Suprapubic skin (tissue), 4 donors: ENCODE results near the gene GRWD1. TPM values are rescaled to one million over a fixed set of nuclear protein-coding genes. Genes with fewer than 3 reads are reported as not detected.

Source experiments
- DNase-seq, 2 donors: peaks; one replicate each; pipeline ENCODE4 v3.0.0-alpha.2; 2019; ENCODE audit warnings: low spot score in 2 of 2
- H3K27ac ChIP-seq: fragments of 200-600 bp; sonication (generic); one replicate; pipeline ENCODE4 v1.5.1; 2019
- H3K27me3 ChIP-seq: fragments of 200-600 bp; sonication (generic); one replicate; pipeline ENCODE4 v1.5.1; 2019
- H3K36me3 ChIP-seq: fragments of 200-600 bp; sonication (generic); one replicate; pipeline ENCODE4 v1.5.1; 2019
- H3K4me1 ChIP-seq: fragments of 200-600 bp; sonication (generic); one replicate; pipeline ENCODE4 v1.5.1; 2019
- H3K4me3 ChIP-seq: fragments of 200-600 bp; sonication (generic); one replicate; pipeline ENCODE4 v1.5.1; 2019; ENCODE audit warnings: mild to moderate bottlenecking
- H3K9me3 ChIP-seq: fragments of 200-600 bp; sonication (generic); one replicate; pipeline ENCODE4 v1.5.1; 2019
- EP300 ChIP-seq: sonication (generic); formaldehyde crosslinking; IDR thresholded peaks from one replicate; pipeline ENCODE4 v1.6.1; 2017; ENCODE audit warnings: antibody characterized with exemption
- POLR2A ChIP-seq, 2 donors: fragments of 450-650 bp; IDR thresholded peaks; one replicate each; pipeline ENCODE4 v1.6.1; 2017; ENCODE audit warnings: antibody characterized with exemption in 2 of 2, mild to moderate bottlenecking in 2 of 2, moderate library complexity in 2 of 2
- POLR2AphosphoS5 ChIP-seq, 3 donors: sonication (generic); formaldehyde crosslinking; IDR thresholded peaks; one replicate each; pipeline ENCODE4 v1.6.1; 2017; ENCODE audit warnings: antibody characterized with exemption in 3 of 3
- WGBS: methylation state at CpG from one replicate; pipeline ENCODE4 v1.1.5; 2018; 5-methylcytosine and 5-hydroxymethylcytosine counted together
- total RNA-seq, 4 donors: library from RNA; depleted of rRNA; stranded (reverse); fragments of >200 nt; gene quantifications; one replicate each; pipeline ENCODE4 v1.1.0, GENCODE V29; 2016
- TF ChIP-seq, protein P1 (sequence below), 2 donors: fragments of 200-600 bp in 1 of 2; fragments of 450-650 bp in 1 of 2; sonication (generic) in 1 of 2; IDR thresholded peaks; one replicate each; pipeline ENCODE4 v1.5.1; 2016 to 2019; ENCODE audit warnings: antibody characterized with exemption in 2 of 2, mild to moderate bottlenecking in 1 of 2, moderate library complexity in 1 of 2

Gene GRWD1
- total RNA-seq, 4 donors from 2014 or later: 24.5 to 53.4 (median 40.1) TPM

GRCh38 chr19:48443256-48443655 is 2.5 kb upstream of the GRWD1 start:
- peak overlapping the region; percentile 92 for H3K4me3 ChIP-seq
- DNase-seq: no peak
- TF ChIP-seq EP300 (no peak), POLR2AphosphoS5 (IDR thresholded peaks at IDR 0.05) (no peak), POLR2A (IDR thresholded peaks at IDR 0.05) (no peak)
- TF ChIP-seq, protein P1, sequence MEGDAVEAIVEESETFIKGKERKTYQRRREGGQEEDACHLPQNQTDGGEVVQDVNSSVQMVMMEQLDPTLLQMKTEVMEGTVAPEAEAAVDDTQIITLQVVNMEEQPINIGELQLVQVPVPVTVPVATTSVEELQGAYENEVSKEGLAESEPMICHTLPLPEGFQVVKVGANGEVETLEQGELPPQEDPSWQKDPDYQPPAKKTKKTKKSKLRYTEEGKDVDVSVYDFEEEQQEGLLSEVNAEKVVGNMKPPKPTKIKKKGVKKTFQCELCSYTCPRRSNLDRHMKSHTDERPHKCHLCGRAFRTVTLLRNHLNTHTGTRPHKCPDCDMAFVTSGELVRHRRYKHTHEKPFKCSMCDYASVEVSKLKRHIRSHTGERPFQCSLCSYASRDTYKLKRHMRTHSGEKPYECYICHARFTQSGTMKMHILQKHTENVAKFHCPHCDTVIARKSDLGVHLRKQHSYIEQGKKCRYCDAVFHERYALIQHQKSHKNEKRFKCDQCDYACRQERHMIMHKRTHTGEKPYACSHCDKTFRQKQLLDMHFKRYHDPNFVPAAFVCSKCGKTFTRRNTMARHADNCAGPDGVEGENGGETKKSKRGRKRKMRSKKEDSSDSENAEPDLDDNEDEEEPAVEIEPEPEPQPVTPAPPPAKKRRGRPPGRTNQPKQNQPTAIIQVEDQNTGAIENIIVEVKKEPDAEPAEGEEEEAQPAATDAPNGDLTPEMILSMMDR (IDR thresholded peaks at IDR 0.05): no peak

DNA sequence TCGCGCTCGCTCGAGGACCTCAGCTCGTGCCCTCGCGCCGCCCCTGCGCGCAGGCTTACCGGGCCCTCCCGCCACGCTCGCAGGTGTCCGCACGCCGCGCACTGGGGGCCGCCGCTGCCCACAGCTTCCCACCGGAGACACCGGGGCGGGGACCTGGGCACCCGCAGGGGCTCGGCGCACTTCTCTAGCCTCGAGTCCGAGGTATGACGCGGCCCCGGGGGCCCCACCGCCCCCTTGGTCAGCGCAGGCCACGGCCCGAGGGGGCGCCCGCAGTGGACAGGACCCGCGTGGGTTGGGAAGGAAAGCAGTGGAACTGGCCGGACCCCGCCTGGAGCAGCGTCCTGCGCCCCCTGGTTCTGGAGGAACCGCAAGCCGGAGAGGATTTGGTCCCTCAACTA is 2.1 kb upstream of the GRWD1 start:
- DNase-seq: peak in 1 of 2 donors; percentile 63
- H3K4me1 ChIP-seq: peaks cover 37% of the 10 kb centered on the region
- H3K27me3 ChIP-seq: peaks cover 28% of the 10 kb centered on the region
- peak overlapping the region; percentile 92 for H3K4me3 ChIP-seq
- H3K27ac ChIP-seq: no peak overlapping the region
- H3K9me3 ChIP-seq: no peaks in the 10 kb centered on the region
- peaks cover 13% of the 10 kb centered on the region for H3K36me3 ChIP-seq
- WGBS: 35% methylated on average over 17 of the region's 45 CpGs
- TF ChIP-seq EP300 (no peak), POLR2AphosphoS5 (IDR thresholded peaks at IDR 0.05) (no peak), POLR2A (IDR thresholded peaks at IDR 0.05) (no peak)
- TF ChIP-seq, protein P1 (IDR thresholded peaks at IDR 0.05): no peak

More at GRCh38 chr19:48443256-48443655, 2.5 kb upstream of the GRWD1 start:
- WGBS: no CpG with 5 or more reads among the region's 60 CpGs
- H3K36me3 ChIP-seq: peaks cover 8% of the 10 kb centered on the region
- H3K9me3 ChIP-seq: no peaks in the 10 kb centered on the region
- H3K27ac ChIP-seq: no peak overlapping the region
- H3K27me3 ChIP-seq: peaks cover 28% of the 10 kb centered on the region
- peaks cover 37% of the 10 kb centered on the region for H3K4me1 ChIP-seq

DNA sequence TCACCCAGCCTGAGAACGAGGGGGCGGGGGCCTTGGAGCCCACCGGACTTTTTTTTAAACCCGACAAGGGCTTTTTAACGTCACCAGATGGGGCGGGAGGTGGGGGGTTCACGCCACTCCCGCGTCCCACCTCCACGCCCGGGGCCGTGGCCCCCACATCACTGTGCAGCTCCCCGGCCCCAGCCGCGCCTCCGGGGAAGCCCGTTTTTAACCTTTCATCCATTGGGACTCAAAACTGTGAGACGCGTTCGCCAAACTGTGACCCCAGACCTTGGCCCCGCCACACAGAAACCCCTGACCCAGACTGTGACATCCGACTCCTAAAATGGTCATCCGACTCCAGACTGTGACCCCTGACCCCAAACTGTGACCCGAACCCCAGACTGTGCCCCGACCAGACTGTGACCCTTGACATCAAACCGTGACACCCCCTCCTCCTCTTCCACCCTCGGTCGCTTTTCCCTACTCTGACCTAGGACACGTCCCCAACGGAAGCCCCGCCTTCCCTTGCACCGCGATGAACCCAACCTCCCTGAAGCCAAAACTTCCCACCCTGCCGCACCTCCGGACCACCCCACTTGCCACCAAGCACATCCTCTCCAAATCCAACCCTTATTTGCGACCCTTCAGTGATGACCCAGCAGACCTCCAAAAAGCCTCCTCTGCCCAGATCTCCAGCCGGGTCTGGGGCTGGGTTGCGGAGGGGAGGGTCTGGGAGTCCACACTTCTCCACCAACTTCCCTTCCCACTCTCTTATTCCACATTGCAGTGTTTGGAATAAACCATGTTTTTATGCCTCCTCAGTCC is 1.5 kb upstream of the GRWD1 start:
- H3K27ac ChIP-seq: no peak overlapping the region
- 20% methylated on average over 31 of the region's 38 CpGs for WGBS
- peak in 1 of 2 donors; percentile 65 for DNase-seq

GRCh38 chr19:48444936-48445200 is 915 bp upstream of the GRWD1 start:
- H3K4me1 ChIP-seq: peaks cover 37% of the 10 kb centered on the region
- H3K27ac ChIP-seq: no peak overlapping the region
- H3K36me3 ChIP-seq: peaks cover 25% of the 10 kb centered on the region
- DNase-seq: no peak
- WGBS: 13% methylated on average over 3 of the region's 3 CpGs
- H3K9me3 ChIP-seq: no peaks in the 10 kb centered on the region
- H3K27me3 ChIP-seq: peaks cover 28% of the 10 kb centered on the region
- no peak for TF ChIP-seq POLR2AphosphoS5 (IDR thresholded peaks at IDR 0.05)
- no peak for TF ChIP-seq EP300
- no peak for TF ChIP-seq POLR2A (IDR thresholded peaks at IDR 0.05)
- TF ChIP-seq, protein P1 (IDR thresholded peaks at IDR 0.05): no peak
- H3K4me3 ChIP-seq: peak overlapping the region; percentile 92

More for the DNA sequence above, 1.5 kb upstream of the GRWD1 start:
- Histone ChIP-seq H3K27me3 (peaks cover 28% of the 10 kb centered on the region), H3K4me3 (peak overlapping the region; percentile 92), H3K4me1 (peaks cover 37% of the 10 kb centered on the region), H3K36me3 (peaks cover 19% of the 10 kb centered on the region), H3K9me3 (no peaks in the 10 kb centered on the region)
- TF ChIP-seq POLR2AphosphoS5 (IDR thresholded peaks at IDR 0.05) (no peak), EP300 (no peak), POLR2A (IDR thresholded peaks at IDR 0.05) (no peak)
- TF ChIP-seq, protein P1 (IDR thresholded peaks at IDR 0.05): no peak

DNA sequence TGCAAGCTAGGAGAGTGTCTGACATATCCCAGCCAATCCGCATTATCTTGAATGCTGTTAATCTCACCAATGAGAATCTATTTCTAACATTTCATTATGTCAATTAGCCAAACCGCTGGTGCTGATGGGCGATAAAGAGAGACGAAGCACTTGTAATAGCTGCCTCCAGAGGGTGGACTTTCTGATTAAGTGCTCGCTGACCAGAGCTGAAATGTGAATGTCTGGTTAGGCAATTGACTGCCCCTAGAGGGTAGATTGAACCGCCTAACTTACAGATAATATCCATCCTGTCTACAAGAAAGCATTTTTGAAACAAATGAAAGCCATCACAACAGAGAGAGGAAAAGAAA is 552 bp upstream of the GRWD1 start:
- Histone ChIP-seq H3K27ac (peak overlapping the region; percentile 90), H3K9me3 (no peaks in the 10 kb centered on the region), H3K4me1 (peaks cover 37% of the 10 kb centered on the region), H3K4me3 (peak overlapping the region; percentile 92), H3K36me3 (peaks cover 28% of the 10 kb centered on the region), H3K27me3 (peaks cover 28% of the 10 kb centered on the region)
- TF ChIP-seq POLR2A (IDR thresholded peaks at IDR 0.05): no peak
- TF ChIP-seq, protein P1 (IDR thresholded peaks at IDR 0.05): peak; percentile 23 to 56
- peak in 1 of 2 donors; percentile 64 for DNase-seq
- WGBS: 0% methylated on average over 6 of the region's 6 CpGs
